A673 (cell line): ENCODE measurements around the gene COL11A2. TPM values are rescaled to one million over a fixed set of nuclear protein-coding genes. Genes with fewer than 3 reads are reported as not detected.

Experiments used
- BruUV-seq: library from RNA; stranded (reverse); fragments of 400-500 nt; replicated peaks from 2 replicates; lab custom pipeline; 2021; lab: Mats Ljungman, UMichigan
- CTCF ChIA-PET: fragments of 300-600 bp; sonication (Branson Sonifier 250); formaldehyde crosslinking; loops from one replicate; lab custom pipeline; 2022; ENCODE audit warnings: antibody characterized with exemption; lab: Charles Lee
- POLR2A ChIA-PET: fragments of 300-600 bp; sonication (Branson Sonifier 250); formaldehyde crosslinking; loops from one replicate; lab custom pipeline; 2022; ENCODE audit warnings: antibody characterized with exemption; ENCODE audit not compliant: low non-redundant PET; lab: Charles Lee
- DNase-seq: peaks from one replicate; pipeline ENCODE4 v3.0.0-alpha.2; 2015; ENCODE audit warnings: low spot score
- H3K27ac ChIP-seq: fragments of 200-600 bp; sonication (generic); 2 replicates; pipeline ENCODE4 v1.5.1; 2016; ENCODE audit warnings: mixed run types, low read depth, mild to moderate bottlenecking, mixed read lengths, antibody characterized with exemption, low read length; ENCODE audit not compliant: poor library complexity, severe bottlenecking
- H3K27me3 ChIP-seq: fragments of 200-600 bp; sonication (generic); replicated peaks from 2 replicates; pipeline ENCODE4 v1.6.1; 2017; ENCODE audit warnings: mixed run types, low read depth, mild to moderate bottlenecking, mixed read lengths, antibody characterized with exemption, low read length; ENCODE audit not compliant: insufficient read depth, poor library complexity
- H3K36me3 ChIP-seq: fragments of 200-600 bp; sonication (generic); 2 replicates; pipeline ENCODE4 v1.6.1; 2016; ENCODE audit warnings: mixed run types, mild to moderate bottlenecking, mixed read lengths, antibody characterized with exemption, low read length; ENCODE audit not compliant: insufficient read depth, poor library complexity, severe bottlenecking
- H3K4me1 ChIP-seq: fragments of 200-600 bp; sonication (generic); 2 replicates; pipeline ENCODE4 v1.6.1; 2017; ENCODE audit warnings: mixed run types, mild to moderate bottlenecking, mixed read lengths, antibody characterized with exemption, low read length; ENCODE audit not compliant: insufficient read depth, poor library complexity, severe bottlenecking
- H3K4me3 ChIP-seq: fragments of 200-600 bp; sonication (generic); 2 replicates; pipeline ENCODE4 v1.5.1; 2016; ENCODE audit warnings: low read depth, mixed run types, mild to moderate bottlenecking, mixed read lengths, low read length; ENCODE audit not compliant: poor library complexity, severe bottlenecking
- H3K9me3 ChIP-seq: fragments of 200-600 bp; sonication (generic); 2 replicates; pipeline ENCODE4 v1.6.1; 2016; ENCODE audit warnings: mixed run types, low read depth, mild to moderate bottlenecking, mixed read lengths, antibody characterized with exemption, low read length; ENCODE audit not compliant: poor library complexity, severe bottlenecking
- EZH2 ChIP-seq: fragments of 200-600 bp; sonication (generic); IDR thresholded peaks from 2 replicates; pipeline ENCODE4 v1.6.1; 2017; ENCODE audit warnings: borderline replicate concordance, low read depth, mild to moderate bottlenecking, mixed read lengths, antibody characterized with exemption, low read length; ENCODE audit not compliant: poor library complexity, severe bottlenecking
- intact Hi-C: fragments of 100-400 bp; cut with micrococcal nuclease; formaldehyde crosslinking; loops from one replicate; pipeline ENCODE4 v1.10.0; 2022; ENCODE audit not compliant: unreplicated experiment
- total RNA-seq: library from RNA; stranded (reverse); gene quantifications from 2 replicates; pipeline ENCODE4 v1.2.3, GENCODE V29; 2021
- TF ChIP-seq, protein P1 (sequence below): fragments of 300-800, 200-600 bp; sonication (generic); conservative IDR thresholded peaks from 2 replicates; pipeline ENCODE4 v1.5.1; 2017; ENCODE audit warnings: low read depth, mild to moderate bottlenecking, antibody characterized with exemption, low read length, moderate library complexity, mixed read lengths

Gene COL11A2
- total RNA-seq, 1 experiment from 2014 or later: 1.6 TPM

DNA sequence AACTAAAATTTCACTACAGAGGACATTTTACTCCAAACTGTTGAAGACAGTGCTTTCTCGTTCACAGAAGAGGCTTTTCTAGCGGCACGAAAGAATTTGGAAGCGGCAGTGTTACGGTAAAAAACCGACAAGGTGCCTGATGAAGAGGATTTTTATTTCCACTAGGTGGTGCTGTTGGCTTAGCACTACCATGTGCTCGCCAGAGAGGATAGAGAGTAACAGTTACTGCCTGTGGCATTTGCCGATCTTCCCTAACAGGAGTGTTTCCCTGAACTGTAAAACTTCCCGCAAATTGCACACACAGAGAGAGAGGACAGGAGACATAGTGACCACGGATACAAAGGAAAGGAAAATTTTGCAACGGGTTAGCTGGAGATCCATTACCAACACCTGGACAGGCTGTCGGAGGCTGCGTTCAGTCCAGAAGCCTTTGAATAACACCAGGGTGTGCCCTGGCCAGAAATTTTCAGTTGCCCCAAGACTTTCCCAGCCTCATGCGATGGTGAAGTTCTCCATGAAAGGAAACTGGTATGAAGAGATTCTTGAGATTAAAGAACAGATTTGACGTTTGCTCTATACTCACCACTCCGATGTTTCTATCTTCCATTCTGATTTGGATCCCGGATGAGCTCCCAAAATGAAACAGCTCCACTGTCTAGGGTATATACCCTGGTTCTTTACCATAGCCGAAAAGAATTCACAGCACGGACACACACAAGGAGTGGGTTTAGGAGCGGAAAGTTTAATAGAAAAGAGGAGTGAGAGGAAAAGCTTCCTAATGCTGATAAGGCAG lies 68.3 kb downstream of the COL11A2 start:
- BruUV-seq: no TSS peak
- no peak overlapping the region for H3K4me3 ChIP-seq
- no peak overlapping the region for H3K27ac ChIP-seq
- no peak for TF ChIP-seq EZH2
- TF ChIP-seq, protein P1, sequence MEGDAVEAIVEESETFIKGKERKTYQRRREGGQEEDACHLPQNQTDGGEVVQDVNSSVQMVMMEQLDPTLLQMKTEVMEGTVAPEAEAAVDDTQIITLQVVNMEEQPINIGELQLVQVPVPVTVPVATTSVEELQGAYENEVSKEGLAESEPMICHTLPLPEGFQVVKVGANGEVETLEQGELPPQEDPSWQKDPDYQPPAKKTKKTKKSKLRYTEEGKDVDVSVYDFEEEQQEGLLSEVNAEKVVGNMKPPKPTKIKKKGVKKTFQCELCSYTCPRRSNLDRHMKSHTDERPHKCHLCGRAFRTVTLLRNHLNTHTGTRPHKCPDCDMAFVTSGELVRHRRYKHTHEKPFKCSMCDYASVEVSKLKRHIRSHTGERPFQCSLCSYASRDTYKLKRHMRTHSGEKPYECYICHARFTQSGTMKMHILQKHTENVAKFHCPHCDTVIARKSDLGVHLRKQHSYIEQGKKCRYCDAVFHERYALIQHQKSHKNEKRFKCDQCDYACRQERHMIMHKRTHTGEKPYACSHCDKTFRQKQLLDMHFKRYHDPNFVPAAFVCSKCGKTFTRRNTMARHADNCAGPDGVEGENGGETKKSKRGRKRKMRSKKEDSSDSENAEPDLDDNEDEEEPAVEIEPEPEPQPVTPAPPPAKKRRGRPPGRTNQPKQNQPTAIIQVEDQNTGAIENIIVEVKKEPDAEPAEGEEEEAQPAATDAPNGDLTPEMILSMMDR: peak; percentile 62
- peak; percentile 73 for DNase-seq
- H3K27me3 ChIP-seq: no peaks in the 10 kb centered on the region
- H3K9me3 ChIP-seq: peaks cover 16% of the 10 kb centered on the region
- ChIA-PET CTCF (no interaction called here), POLR2A (no interaction called here)
- intact Hi-C loops: no loop called here
- no peaks in the 10 kb centered on the region for H3K36me3 ChIP-seq
- no peaks in the 10 kb centered on the region for H3K4me1 ChIP-seq

GRCh38 chr6:33123181-33123580 lies 69.1 kb downstream of the COL11A2 start:
- no peaks in the 10 kb centered on the region for H3K36me3 ChIP-seq
- no peak overlapping the region for H3K4me3 ChIP-seq
- peaks cover 16% of the 10 kb centered on the region for H3K9me3 ChIP-seq
- H3K27me3 ChIP-seq: no peaks in the 10 kb centered on the region
- BruUV-seq: no TSS peak
- no peak overlapping the region for H3K27ac ChIP-seq
- H3K4me1 ChIP-seq: peaks cover 3% of the 10 kb centered on the region
- TF ChIP-seq, protein P1: no peak
- TF ChIP-seq EZH2: no peak
- no peak for DNase-seq
- ChIA-PET POLR2A (no interaction called here), CTCF (no interaction called here)
- intact Hi-C loops: no loop called here

DNA sequence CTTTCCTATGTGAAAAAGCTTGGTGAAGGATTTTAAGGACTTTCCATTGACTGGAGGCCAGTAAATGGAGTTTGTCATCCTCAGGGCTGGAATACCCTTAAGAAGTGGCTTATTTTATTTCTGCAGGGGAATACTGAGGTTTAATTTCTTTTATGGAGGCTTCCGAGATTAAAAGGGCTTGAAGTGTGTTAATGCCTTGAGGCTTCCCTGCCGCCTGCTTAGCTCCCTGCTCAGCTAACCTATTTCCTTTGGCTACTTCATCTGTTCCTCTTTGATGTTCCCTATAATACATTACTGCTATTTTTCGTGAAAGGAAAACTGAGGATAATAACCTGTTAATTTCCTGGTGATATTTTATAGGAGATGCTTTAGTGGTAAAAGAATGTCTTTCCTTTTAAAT lies 72.3 kb downstream of the COL11A2 start:
- intact Hi-C loops: no loop called here
- Histone ChIP-seq H3K9me3 (peaks cover 16% of the 10 kb centered on the region), H3K4me1 (peaks cover 5% of the 10 kb centered on the region), H3K4me3 (no peak overlapping the region), H3K36me3 (no peaks in the 10 kb centered on the region), H3K27me3 (peaks cover 28% of the 10 kb centered on the region), H3K27ac (no peak overlapping the region)
- DNase-seq: no peak
- CTCF ChIA-PET: no interaction called here
- no peak for TF ChIP-seq EZH2
- TF ChIP-seq, protein P1: no peak
- POLR2A ChIA-PET: no interaction called here
- no TSS peak for BruUV-seq
